Measurements from ENCODE around the gene CEP44.

DNA sequence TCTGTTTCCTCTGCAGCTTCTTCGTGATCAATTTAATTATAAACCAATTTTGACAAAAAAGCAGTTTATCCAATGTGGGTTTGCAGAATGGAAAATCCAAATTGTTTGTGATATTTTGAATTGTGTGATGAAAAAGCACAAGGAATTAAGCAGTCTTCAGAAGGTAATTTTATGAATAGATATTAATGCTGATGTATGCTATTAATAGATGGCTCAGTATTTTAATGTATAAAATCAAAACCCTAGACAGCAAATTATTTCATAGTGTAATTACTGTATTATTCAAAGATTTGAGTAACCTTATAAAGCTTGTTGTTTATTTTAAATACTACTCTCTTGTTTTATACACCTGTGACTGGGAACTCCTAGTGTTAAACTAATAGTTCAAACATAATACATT is 20.0 kb downstream of the CEP44 start:
- TF ChIP-seq EZH2 (IDR thresholded peaks at IDR 0.05; ENCODE audit: borderline replicate concordance, insufficient read depth, low read length, poor library complexity, severe bottlenecking) = no peak
- TF ChIP-seq, protein P1, sequence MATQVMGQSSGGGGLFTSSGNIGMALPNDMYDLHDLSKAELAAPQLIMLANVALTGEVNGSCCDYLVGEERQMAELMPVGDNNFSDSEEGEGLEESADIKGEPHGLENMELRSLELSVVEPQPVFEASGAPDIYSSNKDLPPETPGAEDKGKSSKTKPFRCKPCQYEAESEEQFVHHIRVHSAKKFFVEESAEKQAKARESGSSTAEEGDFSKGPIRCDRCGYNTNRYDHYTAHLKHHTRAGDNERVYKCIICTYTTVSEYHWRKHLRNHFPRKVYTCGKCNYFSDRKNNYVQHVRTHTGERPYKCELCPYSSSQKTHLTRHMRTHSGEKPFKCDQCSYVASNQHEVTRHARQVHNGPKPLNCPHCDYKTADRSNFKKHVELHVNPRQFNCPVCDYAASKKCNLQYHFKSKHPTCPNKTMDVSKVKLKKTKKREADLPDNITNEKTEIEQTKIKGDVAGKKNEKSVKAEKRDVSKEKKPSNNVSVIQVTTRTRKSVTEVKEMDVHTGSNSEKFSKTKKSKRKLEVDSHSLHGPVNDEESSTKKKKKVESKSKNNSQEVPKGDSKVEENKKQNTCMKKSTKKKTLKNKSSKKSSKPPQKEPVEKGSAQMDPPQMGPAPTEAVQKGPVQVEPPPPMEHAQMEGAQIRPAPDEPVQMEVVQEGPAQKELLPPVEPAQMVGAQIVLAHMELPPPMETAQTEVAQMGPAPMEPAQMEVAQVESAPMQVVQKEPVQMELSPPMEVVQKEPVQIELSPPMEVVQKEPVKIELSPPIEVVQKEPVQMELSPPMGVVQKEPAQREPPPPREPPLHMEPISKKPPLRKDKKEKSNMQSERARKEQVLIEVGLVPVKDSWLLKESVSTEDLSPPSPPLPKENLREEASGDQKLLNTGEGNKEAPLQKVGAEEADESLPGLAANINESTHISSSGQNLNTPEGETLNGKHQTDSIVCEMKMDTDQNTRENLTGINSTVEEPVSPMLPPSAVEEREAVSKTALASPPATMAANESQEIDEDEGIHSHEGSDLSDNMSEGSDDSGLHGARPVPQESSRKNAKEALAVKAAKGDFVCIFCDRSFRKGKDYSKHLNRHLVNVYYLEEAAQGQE (IDR thresholded peaks at IDR 0.05; ENCODE audit: borderline replicate concordance) = no peak
- TF ChIP-seq EP300 (conservative IDR thresholded peaks at IDR 0.05; ENCODE audit: poor library complexity, severe bottlenecking) = no peak
- TF ChIP-seq, protein P2, sequence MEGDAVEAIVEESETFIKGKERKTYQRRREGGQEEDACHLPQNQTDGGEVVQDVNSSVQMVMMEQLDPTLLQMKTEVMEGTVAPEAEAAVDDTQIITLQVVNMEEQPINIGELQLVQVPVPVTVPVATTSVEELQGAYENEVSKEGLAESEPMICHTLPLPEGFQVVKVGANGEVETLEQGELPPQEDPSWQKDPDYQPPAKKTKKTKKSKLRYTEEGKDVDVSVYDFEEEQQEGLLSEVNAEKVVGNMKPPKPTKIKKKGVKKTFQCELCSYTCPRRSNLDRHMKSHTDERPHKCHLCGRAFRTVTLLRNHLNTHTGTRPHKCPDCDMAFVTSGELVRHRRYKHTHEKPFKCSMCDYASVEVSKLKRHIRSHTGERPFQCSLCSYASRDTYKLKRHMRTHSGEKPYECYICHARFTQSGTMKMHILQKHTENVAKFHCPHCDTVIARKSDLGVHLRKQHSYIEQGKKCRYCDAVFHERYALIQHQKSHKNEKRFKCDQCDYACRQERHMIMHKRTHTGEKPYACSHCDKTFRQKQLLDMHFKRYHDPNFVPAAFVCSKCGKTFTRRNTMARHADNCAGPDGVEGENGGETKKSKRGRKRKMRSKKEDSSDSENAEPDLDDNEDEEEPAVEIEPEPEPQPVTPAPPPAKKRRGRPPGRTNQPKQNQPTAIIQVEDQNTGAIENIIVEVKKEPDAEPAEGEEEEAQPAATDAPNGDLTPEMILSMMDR (IDR thresholded peaks at IDR 0.05; ENCODE audit: poor library complexity, severe bottlenecking) = no peak
- TF ChIP-seq POLR2AphosphoS5 (IDR thresholded peaks at IDR 0.05) = no peak
- TF ChIP-seq RAD21 (conservative IDR thresholded peaks at IDR 0.05) = no peak
- no peak for TF ChIP-seq SMC3 (conservative IDR thresholded peaks at IDR 0.05; ENCODE audit: poor library complexity)
- TF ChIP-seq TAF1 (IDR thresholded peaks at IDR 0.05; ENCODE audit: low read depth) = no peak

Data from neural cell (in vitro differentiated cells).